Trophoblast cell (in vitro differentiated cells and primary cell): ENCODE data around the gene RPGR.

Experiments
- DNase-seq, 2 donors: peaks; one replicate each; pipeline ENCODE4 v3.0.0-alpha.2; 2016
- H2AFZ ChIP-seq: 2 replicates; pipeline ENCODE4 v1.6.1; 2013; ENCODE audit warnings: low read length, moderate library complexity, mild to moderate bottlenecking; ENCODE audit not compliant: insufficient read depth, poor library complexity
- H2AK5ac ChIP-seq: 2 replicates; pipeline ENCODE4 v1.6.1; 2013; ENCODE audit warnings: mild to moderate bottlenecking, low read length
- H2BK120ac ChIP-seq: 2 replicates; pipeline ENCODE4 v1.6.1; 2013; ENCODE audit warnings: low read length, mild to moderate bottlenecking, moderate library complexity; ENCODE audit not compliant: insufficient read depth, poor library complexity
- H2BK12ac ChIP-seq: 2 replicates; pipeline ENCODE4 v1.6.1; 2013; ENCODE audit warnings: mild to moderate bottlenecking, low read length, moderate library complexity
- H2BK5ac ChIP-seq: 2 replicates; pipeline ENCODE4 v1.6.1; 2013; ENCODE audit warnings: low read length, low read depth, moderate library complexity, mild to moderate bottlenecking; ENCODE audit not compliant: poor library complexity
- H3K14ac ChIP-seq: 2 replicates; pipeline ENCODE4 v1.6.1; 2013; ENCODE audit warnings: mild to moderate bottlenecking, low read length
- H3K18ac ChIP-seq: 2 replicates; pipeline ENCODE4 v1.6.1; 2013; ENCODE audit warnings: mild to moderate bottlenecking, low read length
- H3K23ac ChIP-seq: 2 replicates; pipeline ENCODE4 v1.6.1; 2013; ENCODE audit warnings: low read length
- H3K27ac ChIP-seq: 2 replicates; pipeline ENCODE4 v1.5.1; 2013; ENCODE audit warnings: low read depth, mild to moderate bottlenecking, inconsistent platforms, low read length, moderate library complexity
- H3K27me3 ChIP-seq: 2 replicates; pipeline ENCODE4 v1.6.1; 2013; ENCODE audit warnings: inconsistent platforms, mild to moderate bottlenecking, low read length, moderate library complexity; ENCODE audit not compliant: insufficient read depth
- H3K36me3 ChIP-seq, 2 experiments: 1 replicate in 1 of 2; 2 replicates in 1 of 2; pipeline ENCODE4 v1.6.1; 2013; ENCODE audit warnings: low read length in 2 of 2, mild to moderate bottlenecking in 2 of 2, moderate library complexity in 1 of 2; ENCODE audit not compliant: insufficient read depth in 2 of 2, control insufficient read depth in 1 of 2
- H3K4ac ChIP-seq: 2 replicates; pipeline ENCODE4 v1.6.1; 2013; ENCODE audit warnings: low read depth, mild to moderate bottlenecking, low read length, moderate library complexity
- H3K4me1 ChIP-seq, 2 experiments: 1 replicate in 1 of 2; 2 replicates in 1 of 2; pipeline ENCODE4 v1.6.1; 2013; ENCODE audit warnings: low read length in 2 of 2, mild to moderate bottlenecking in 2 of 2, moderate library complexity in 1 of 2; ENCODE audit not compliant: insufficient read depth in 2 of 2, control insufficient read depth in 1 of 2
- H3K4me2 ChIP-seq: 2 replicates; pipeline ENCODE4 v1.6.1; 2013; ENCODE audit warnings: inconsistent platforms, mild to moderate bottlenecking, low read length, moderate library complexity
- H3K4me3 ChIP-seq: 2 replicates; pipeline ENCODE4 v1.5.1; 2013; ENCODE audit warnings: mild to moderate bottlenecking, low read depth, low read length, inconsistent platforms
- H3K79me1 ChIP-seq: one replicate; pipeline ENCODE4 v1.6.1; 2013; ENCODE audit warnings: low read length
- H3K79me2 ChIP-seq: 2 replicates; pipeline ENCODE4 v1.6.1; 2013; ENCODE audit warnings: low read length, mild to moderate bottlenecking; ENCODE audit not compliant: control insufficient read depth, insufficient read depth, poor library complexity
- H3K9ac ChIP-seq: 2 replicates; pipeline ENCODE4 v1.6.1; 2013; ENCODE audit warnings: mild to moderate bottlenecking, low read length
- H3K9me3 ChIP-seq: 2 replicates; pipeline ENCODE4 v1.6.1; 2013; ENCODE audit warnings: low read depth, mild to moderate bottlenecking, control low read depth, inconsistent platforms, low read length; ENCODE audit not compliant: insufficient read depth
- H4K12ac ChIP-seq: 2 replicates; pipeline ENCODE4 v1.6.1; 2013; ENCODE audit warnings: low read depth, mild to moderate bottlenecking, low read length, moderate library complexity
- H4K8ac ChIP-seq: 2 replicates; pipeline ENCODE4 v1.6.1; 2013; ENCODE audit warnings: low read depth, mild to moderate bottlenecking, low read length, moderate library complexity
- H4K91ac ChIP-seq: one replicate; pipeline ENCODE4 v1.6.1; 2013; ENCODE audit warnings: low read depth, mild to moderate bottlenecking, low read length, moderate library complexity
- WGBS: extraction: QIAGEN DNeasy Blood & Tissue Kit; methylation state at CpG from one replicate; pipeline ENCODE4 v1.1.7; 2013; ENCODE audit warnings: missing lambda C conversion rate; ENCODE audit not compliant: insufficient read length, insufficient coverage; ENCODE audit errors: extremely low coverage; 5-methylcytosine and 5-hydroxymethylcytosine counted together

The RPGR gene

DNA sequence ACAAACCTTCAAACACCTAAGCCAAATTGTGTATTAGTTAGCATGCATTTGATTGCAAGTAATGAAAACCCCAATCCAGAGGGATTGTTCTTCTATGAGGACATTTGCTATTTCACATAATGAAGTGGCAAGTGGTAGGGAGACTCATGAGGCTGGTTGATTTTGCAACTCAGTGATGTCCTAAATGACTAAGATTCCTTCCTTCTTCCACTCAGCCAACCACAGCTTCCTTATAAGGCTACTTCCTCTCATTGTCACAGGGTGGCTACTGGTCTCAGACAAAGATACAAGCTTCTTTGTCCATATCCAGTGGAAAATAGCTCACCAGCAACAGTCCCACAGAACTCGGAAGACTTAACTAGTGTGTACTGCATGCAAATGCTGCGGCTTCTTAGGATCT is 19.8 kb upstream of the RPGR start:
- Histone ChIP-seq H3K27me3 (no peaks in the 10 kb centered on the region), H3K36me3 (no peaks in the 10 kb centered on the region), H3K79me1 (no peaks in the 10 kb centered on the region), H3K18ac (no peak overlapping the region), H3K27ac (no peak overlapping the region), H2AK5ac (no peak overlapping the region), H3K23ac (no peak overlapping the region), H2AFZ (no peak overlapping the region), H4K12ac (no peak overlapping the region), H3K4ac (no peak overlapping the region), H4K8ac (no peak overlapping the region), H3K9me3 (no peaks in the 10 kb centered on the region), H2BK5ac (no peak overlapping the region), H3K4me3 (no peak overlapping the region), H3K4me2 (no peak overlapping the region), H4K91ac (no peak overlapping the region), H3K4me1 (no peaks in the 10 kb centered on the region), H2BK12ac (no peak overlapping the region), H3K14ac (no peak overlapping the region), H2BK120ac (no peak overlapping the region), H3K9ac (no peak overlapping the region), H3K79me2 (no peaks in the 10 kb centered on the region)
- no CpG with 5 or more reads among the region's 2 CpGs for WGBS
- peak; percentile 1 to 44 for DNase-seq

DNA sequence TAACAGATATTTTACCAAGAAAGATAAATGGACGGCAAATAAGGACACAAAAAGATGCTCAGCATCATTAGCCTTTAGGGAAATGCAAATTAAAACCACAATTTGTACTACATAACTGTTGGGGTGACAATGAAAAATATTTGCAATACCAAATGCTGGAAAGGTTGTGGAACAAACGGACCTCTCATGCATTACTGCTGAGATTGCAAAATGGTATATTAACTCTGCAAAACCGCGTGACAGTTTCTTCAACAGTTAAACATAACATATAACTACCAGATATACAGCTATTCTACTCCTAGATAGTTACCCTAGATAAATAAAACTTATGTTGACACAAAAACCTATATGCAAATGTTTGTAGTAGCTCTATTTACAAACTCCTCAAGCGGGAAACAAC is 18.8 kb upstream of the RPGR start:
- H3K79me1 ChIP-seq: no peaks in the 10 kb centered on the region
- no peaks in the 10 kb centered on the region for H3K27me3 ChIP-seq
- no peak overlapping the region for H4K8ac ChIP-seq
- H4K91ac ChIP-seq: no peak overlapping the region
- no peak overlapping the region for H3K27ac ChIP-seq
- no peak overlapping the region for H2AK5ac ChIP-seq
- no peak overlapping the region for H2BK12ac ChIP-seq
- H2BK5ac ChIP-seq: no peak overlapping the region
- H3K9ac ChIP-seq: no peak overlapping the region
- no peak overlapping the region for H3K18ac ChIP-seq
- no peaks in the 10 kb centered on the region for H3K4me1 ChIP-seq
- H3K36me3 ChIP-seq: no peaks in the 10 kb centered on the region
- H2BK120ac ChIP-seq: no peak overlapping the region
- no peak overlapping the region for H4K12ac ChIP-seq
- no peak overlapping the region for H3K4me3 ChIP-seq
- no peak overlapping the region for H3K23ac ChIP-seq
- H3K4ac ChIP-seq: no peak overlapping the region
- no peak overlapping the region for H3K14ac ChIP-seq
- WGBS: no CpG with 5 or more reads among the region's 5 CpGs
- H3K79me2 ChIP-seq: no peaks in the 10 kb centered on the region
- no peak overlapping the region for H2AFZ ChIP-seq
- DNase-seq: no peak
- H3K4me2 ChIP-seq: no peak overlapping the region
- no peaks in the 10 kb centered on the region for H3K9me3 ChIP-seq

DNA sequence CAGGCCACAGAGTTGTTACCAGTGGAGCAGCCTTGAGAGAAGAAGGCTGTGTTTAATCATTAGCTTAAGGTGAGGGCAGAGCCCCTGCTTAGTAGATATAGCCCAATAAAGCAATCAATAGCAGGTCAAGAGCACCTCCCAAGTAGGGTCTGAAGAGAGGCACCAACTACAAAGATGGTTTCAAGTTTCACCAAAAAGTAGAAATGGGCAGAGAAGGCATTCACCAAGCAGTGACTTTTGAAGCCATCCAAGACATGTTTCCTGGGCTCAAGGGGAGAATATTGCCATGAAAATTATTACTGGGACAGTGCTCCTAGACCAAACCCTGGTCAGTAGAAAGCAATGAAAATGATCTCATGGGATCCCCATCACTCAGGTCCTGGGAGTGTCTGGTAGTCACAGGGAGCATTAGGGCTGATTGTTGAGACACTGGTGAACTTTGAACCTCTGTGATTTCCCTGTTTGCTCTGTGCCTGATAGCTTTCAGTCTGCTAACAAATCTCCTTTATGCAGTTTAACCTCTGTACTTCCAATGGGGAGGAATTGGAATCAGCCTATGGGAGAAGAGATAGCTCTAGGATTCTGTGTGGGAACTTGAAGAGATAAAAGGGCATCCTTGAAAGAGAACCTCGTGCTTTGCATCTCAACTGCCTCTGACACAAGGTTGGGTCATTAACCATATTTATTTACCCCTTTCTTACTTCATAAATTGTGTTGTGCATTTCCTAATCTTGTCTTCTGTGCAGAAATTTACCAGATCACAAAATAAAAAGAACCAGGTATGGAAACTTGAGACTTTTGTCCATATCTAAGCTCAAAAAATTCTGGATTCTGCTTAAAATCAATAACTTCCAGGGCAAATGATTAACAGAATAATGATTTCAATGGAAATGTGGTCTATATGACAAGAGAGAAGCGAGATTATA is 15.8 kb upstream of the RPGR start:
- Histone ChIP-seq H3K4me1 (no peaks in the 10 kb centered on the region), H3K9me3 (no peaks in the 10 kb centered on the region), H3K4ac (no peak overlapping the region), H2AK5ac (no peak overlapping the region), H2BK12ac (no peak overlapping the region), H3K27me3 (no peaks in the 10 kb centered on the region), H3K79me2 (no peaks in the 10 kb centered on the region), H2BK120ac (no peak overlapping the region), H3K4me3 (no peak overlapping the region), H3K4me2 (no peak overlapping the region), H3K23ac (no peak overlapping the region), H3K79me1 (no peaks in the 10 kb centered on the region), H2AFZ (no peak overlapping the region), H3K14ac (no peak overlapping the region), H4K8ac (no peak overlapping the region), H4K12ac (no peak overlapping the region), H3K27ac (no peak overlapping the region), H2BK5ac (no peak overlapping the region), H3K9ac (no peak overlapping the region), H4K91ac (no peak overlapping the region), H3K36me3 (no peaks in the 10 kb centered on the region), H3K18ac (no peak overlapping the region)
- DNase-seq: no peak
- no CpG with 5 or more reads among the region's 2 CpGs for WGBS

DNA sequence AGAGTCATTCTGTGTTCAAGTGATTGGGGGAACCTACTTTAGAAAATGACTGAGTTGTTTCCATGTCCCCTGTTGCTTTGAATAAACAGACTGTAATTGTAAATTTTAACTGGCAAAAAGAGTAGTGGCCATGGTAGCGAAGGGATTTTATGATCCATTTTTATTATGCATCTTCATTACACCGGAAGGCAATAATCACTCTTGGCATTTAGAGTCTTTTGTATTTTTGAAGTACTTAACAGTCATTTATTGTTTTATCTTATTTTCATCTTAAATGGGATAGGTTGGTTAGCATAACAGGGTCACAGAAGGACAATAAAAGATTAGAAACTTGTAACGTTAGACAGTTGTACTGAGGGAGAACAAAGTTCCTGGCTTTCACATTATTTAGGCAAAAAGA is 14.1 kb upstream of the RPGR start:
- Histone ChIP-seq H2AFZ (no peak overlapping the region), H2BK12ac (no peak overlapping the region), H3K27ac (no peak overlapping the region), H3K79me2 (no peaks in the 10 kb centered on the region), H3K18ac (no peak overlapping the region), H2BK120ac (no peak overlapping the region), H2BK5ac (no peak overlapping the region), H4K8ac (no peak overlapping the region), H3K36me3 (no peaks in the 10 kb centered on the region), H3K4me1 (no peaks in the 10 kb centered on the region), H3K4me2 (no peak overlapping the region), H4K91ac (no peak overlapping the region), H3K4me3 (no peak overlapping the region), H2AK5ac (no peak overlapping the region), H3K4ac (no peak overlapping the region), H3K27me3 (no peaks in the 10 kb centered on the region), H3K79me1 (no peaks in the 10 kb centered on the region), H3K9me3 (no peaks in the 10 kb centered on the region), H3K14ac (no peak overlapping the region), H4K12ac (no peak overlapping the region), H3K23ac (no peak overlapping the region), H3K9ac (no peak overlapping the region)
- no CpG with 5 or more reads among the region's 3 CpGs for WGBS
- no peak for DNase-seq
